GM21723 (cell line): Measurements from ENCODE around the gene HNF4A.
"Not testable (repeated sequence)": the region's sequence is repeated elsewhere in the genome, so short reads cannot be mapped to it uniquely, and the experiment has no call there.

Experiments used
- ATAC-seq: cut with Tn5 transposase; IDR thresholded peaks from one replicate; pipeline ENCODE4 v1.9.1; 2021; ENCODE audit warnings: mild to moderate bottlenecking, moderate library complexity; ENCODE audit not compliant: unreplicated experiment

Gene HNF4A

GRCh38 chr20:44344723-44345122 is 10.8 kb upstream of the HNF4A start:
- ATAC-seq: no peak

GRCh38 chr20:44345147-44345546 is 10.4 kb upstream of the HNF4A start:
- no peak for ATAC-seq

GRCh38 chr20:44345941-44346340 is 9.6 kb upstream of the HNF4A start:
- ATAC-seq: not testable (repeated sequence)

DNA sequence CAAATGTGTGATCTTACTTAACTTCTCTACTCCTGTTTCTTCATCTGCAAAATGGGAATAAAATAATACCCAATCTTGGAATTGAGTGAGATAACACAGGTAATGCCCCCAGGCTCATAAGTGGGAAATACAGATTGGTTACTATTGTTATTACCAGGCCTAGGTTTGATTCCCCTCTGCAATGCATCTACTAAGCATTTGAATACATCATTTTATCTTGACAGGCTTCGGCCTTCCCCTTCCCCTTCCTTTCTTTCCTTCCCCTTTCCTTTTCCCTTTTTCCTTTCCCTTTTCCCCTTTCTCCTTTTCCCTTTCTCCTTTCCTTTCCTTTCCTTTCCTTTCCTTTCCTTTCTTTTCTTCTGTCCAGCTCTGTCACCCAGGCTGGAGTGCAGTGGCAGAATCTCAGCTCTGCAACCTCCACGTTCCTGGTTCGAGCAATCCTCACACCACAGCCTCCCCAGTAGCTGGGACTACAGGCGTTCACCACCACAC is 7.3 kb upstream of the HNF4A start:
- no peak for ATAC-seq

GRCh38 chr20:44349349-44349748 is 6.2 kb upstream of the HNF4A start:
- ATAC-seq: no peak

DNA sequence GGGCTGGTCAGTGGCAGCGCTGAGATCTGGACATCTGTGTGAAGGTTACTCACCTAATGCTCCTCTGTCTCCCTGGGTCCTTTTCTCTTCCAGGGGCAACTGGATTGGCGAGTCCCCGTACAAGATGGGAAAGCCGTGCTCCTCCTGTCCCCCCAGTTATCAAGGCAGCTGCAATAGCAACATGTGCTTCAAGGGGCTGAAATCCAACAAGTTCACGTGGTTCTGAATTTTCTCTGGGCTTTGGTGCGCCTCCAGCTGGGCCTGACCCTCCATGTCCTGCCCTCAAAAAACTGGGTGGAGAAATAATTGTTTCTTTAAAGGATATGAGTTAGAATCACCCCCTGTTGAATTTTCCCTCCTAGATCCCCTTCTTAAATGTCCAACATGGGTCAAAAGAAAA is 4.9 kb upstream of the HNF4A start:
- ATAC-seq: no peak

- no peak for ATAC-seq
Observed at GRCh38 chr20:44354979-44355497, 461 bp upstream of the HNF4A start.

- no peak for ATAC-seq
Observed at GRCh38 chr20:44356353-44356723, 839 bp downstream of the HNF4A start.

DNA sequence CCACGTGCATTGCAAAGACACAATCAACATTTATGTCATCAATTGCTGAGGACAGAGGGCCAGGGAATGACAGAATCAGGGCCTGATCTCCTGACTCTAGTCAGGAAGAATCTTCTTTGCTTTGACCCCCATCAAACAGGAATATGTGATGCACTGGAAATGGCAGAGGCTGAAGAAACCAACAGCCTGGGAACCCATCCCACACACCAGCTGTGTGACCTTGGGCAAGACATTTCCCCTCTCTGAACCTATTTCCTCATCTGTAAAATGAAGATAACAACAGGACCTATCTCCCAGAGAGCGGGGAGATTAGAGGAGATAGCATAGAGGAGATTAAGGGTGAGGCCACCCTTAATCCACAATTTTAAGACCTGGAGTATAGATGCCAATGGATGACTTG is 1.5 kb downstream of the HNF4A start:
- no peak for ATAC-seq

DNA sequence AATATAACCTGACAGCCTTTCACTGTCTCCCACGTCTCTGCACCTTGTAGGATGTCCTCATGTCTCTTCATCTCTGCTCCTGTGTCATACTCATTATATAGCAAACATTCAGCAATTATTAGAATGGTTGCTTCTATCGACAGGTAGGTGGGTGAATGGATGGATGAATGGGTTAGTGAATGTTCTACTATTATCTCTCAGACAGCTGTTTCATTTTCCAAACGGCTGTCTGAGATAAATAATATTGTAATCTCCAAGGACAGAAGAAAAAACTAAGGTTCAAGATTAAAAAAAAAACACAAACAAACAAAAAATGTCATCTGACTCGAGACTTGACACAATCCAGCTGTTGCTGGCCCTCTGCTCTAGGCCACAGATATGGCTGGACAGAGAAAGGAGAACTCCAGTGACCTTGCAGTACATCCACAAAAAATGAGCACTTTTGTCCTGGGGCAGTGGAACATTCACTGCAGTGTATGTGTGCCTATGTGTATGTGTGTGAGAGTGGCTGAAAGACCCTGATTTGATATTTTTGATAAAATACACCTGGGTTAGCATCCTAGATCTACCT is 2.1 kb downstream of the HNF4A start:
- no peak for ATAC-seq

DNA sequence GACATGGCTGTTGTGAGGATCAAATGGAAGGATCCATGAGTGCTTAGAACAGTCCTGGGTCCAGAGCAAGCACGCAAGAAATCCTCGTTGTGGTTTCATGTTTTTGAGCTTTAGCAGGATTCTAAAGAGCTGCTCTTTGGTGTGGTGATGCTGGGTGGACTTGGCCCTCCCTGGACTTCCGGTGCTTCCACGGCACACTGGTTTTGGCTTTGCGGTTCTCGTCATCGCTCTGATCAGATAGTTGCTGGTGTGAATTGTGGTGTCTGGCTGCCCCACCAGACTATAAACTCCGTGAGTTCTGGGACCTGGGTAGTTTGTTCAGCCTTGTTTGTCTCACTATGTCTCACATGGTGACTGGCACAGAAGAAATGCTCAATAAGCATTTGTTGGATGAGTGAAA is 3.3 kb downstream of the HNF4A start:
- ATAC-seq: no peak

- ATAC-seq: no peak
Observed at GRCh38 chr20:44360221-44360620, 4.7 kb downstream of the HNF4A start.

DNA sequence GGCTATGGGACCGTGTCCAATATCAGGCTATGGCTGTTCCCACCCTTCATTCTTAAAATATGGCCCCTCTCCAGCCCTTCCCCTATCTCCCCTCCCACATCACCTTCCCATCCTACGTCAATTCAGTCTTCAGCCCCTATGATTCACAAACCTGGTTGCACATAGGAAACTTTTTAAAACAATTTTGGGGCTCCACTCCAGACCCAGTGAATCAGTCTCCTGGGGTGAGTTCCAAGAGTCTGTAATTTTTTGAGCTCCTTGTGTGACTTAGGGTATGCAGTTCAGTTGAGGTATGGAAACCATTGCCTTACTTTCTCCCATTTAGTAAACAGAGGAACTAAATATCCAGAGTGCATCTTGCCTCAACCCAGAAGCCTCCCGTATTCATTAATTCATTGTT is 5.5 kb downstream of the HNF4A start:
- ATAC-seq: no peak

DNA sequence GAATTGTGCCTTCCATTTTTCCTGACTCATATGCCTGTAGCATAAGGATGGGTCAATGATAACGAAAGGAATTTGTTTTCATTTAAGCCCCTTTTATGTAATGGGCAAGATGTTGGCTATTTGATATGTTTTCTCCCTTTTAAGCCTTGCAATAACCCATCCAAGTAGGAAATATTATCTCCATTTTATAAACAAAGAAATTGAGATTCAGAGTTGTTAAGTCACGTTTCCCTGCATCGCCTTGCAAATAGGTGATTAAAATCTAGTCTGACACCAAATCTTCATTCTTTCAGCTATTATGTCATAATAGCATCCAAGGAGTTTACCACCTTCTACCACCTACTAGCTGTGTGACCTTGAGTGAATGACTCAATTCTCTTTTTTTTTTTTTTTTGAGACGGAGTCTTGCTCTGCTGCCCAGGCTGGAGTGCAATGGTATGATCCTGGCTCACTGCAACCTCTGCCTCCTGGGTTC is 7.0 kb downstream of the HNF4A start:
- no peak for ATAC-seq

DNA sequence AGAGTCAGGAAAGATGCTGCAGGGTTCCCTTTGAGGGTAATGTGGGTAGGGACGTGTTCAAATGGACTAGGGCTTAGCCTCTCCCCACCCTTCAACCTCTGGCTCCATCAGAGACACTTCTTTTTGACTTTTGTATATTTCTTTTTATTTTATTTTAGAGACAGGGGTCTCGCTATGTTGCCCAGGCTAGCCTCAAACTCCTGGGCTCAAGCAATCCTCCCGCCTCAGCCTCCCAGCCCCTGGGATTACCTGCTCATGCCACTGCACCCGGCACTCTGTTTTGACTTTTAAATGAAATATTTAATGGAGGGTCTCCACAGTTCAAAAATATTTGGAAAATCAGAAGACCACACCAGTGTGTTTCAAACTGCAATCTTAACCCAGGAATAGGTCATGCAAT is 8.6 kb downstream of the HNF4A start:
- no peak for ATAC-seq

- no peak for ATAC-seq
Observed at GRCh38 chr20:44364780-44365179, 9.3 kb downstream of the HNF4A start.

- ATAC-seq: no peak
Observed at GRCh38 chr20:44367746-44368145, 12.2 kb downstream of the HNF4A start.

GRCh38 chr20:44370639-44371218 is 15.2 kb downstream of the HNF4A start:
- ATAC-seq: no peak

DNA sequence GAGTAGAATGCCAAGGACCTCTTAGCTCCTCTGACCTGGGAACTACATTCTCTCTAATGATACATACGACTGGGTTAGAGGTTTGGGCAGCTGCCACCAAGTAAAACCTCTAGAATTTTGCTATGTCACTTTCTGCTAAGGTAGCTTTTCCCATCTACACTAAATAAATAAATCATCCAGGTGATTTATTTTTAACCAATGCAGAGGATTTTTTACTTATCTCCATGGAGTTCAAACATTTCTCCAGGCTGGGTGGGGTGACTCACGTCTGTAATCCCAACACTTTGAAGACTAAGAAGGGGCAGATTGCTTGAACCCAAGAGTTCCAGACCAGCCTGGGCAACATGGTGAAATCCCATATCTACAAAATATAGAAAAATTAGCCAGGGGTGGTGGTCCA is 27.1 kb downstream of the HNF4A start:
- ATAC-seq: no peak

GRCh38 chr20:44384423-44385027 is 29.0 kb downstream of the HNF4A start:
- ATAC-seq: peak; percentile 62

DNA sequence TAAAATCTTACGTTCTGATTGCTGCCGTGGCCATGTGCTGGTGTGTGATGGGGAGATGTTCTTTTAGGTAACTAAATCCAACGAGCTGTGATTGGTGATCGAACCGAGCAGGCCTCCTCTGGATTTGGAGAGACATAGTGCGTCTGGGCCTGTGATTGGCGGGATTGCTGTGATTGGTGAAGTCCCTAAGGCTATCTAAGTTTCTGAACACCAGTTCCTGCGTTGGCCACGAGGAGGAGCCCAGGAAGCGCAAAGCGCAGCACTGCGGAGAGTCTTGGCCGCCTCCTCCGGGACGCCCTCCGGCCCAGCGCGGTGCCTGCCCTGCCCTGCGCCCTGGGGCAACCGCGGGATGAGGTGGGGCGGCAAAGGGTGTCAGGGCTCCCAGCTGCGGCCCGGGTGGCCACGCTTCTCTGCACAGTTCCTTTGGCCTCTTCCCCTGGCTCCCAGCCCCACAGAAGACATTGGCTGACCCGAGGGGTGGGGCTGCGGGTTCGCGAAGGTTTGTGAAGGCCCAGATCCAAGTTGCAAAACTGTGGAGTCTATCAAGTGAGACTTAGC is 33.0 kb downstream of the HNF4A start:
- ATAC-seq: peak; percentile 54

DNA sequence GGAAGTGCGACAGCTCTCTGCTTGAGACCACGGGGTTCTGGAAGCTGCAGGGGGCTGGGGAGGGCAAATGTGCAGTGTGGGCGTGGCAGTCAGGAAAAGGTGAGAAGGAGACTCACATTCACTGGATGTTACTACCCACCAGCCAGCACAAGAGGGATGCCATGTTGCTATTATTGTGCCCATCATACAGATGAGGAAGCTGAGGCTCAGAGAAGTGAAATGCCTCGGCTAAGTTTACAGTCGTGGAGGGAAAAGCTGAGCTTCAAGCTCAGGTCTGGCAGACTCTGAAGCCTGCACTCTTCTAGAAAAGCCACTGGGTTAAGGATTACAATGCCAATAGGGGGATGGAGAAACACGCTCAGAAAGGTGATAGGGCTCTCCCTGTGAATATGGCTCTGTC is 34.4 kb downstream of the HNF4A start:
- ATAC-seq: no peak
